ENCODE results near the gene ZNRF1.

DNA sequence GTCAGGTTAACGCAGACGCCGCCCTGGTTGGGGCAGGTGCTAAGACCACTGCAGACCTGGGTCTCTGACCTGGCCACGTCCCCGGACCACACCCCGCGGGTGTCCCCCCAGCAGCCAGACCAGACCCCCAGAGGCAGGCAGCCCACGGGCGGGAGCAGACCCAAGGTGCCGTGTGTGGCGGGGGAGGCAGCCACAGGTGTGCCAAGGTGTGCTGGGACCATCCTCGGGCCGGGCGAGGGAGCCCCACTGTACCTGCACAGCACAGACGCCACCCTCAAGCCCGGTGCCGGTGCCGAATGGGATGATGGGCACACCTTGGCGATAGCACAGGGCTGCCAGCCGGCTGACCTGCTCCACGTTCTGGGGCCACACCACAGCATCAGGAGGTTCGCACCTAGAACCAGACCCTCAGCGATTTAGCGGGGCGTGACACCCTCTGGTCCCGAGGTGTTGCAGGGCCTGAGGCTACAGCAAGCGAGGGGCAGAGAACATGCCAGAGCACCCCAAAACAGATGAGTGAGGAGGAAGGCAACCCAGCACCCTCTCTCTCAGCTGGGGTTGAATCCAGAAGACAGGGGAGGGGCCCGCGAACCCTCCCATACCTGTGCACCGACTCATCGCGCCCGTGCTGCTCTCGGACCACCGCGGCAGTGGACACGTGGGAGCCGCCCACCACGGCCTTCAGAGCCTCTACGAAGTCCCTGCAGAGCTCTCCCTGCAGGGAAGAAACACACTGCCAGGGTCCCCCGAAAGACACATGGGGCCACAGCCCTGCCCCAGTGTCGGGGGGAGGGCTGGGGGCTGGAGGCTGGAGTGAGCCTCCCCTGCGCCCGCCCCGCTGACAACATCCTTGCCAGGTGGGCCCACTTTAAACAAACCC lies 116.4 kb downstream of the ZNRF1 start:
- TF ChIP-seq, protein P1, sequence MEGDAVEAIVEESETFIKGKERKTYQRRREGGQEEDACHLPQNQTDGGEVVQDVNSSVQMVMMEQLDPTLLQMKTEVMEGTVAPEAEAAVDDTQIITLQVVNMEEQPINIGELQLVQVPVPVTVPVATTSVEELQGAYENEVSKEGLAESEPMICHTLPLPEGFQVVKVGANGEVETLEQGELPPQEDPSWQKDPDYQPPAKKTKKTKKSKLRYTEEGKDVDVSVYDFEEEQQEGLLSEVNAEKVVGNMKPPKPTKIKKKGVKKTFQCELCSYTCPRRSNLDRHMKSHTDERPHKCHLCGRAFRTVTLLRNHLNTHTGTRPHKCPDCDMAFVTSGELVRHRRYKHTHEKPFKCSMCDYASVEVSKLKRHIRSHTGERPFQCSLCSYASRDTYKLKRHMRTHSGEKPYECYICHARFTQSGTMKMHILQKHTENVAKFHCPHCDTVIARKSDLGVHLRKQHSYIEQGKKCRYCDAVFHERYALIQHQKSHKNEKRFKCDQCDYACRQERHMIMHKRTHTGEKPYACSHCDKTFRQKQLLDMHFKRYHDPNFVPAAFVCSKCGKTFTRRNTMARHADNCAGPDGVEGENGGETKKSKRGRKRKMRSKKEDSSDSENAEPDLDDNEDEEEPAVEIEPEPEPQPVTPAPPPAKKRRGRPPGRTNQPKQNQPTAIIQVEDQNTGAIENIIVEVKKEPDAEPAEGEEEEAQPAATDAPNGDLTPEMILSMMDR (IDR thresholded peaks at IDR 0.05; ENCODE audit: control extremely low read depth in 1 of 3, insufficient read depth in 1 of 3, low read depth in 1 of 3, low read length in 3 of 3), result no peak
- TF ChIP-seq SIX5 (IDR thresholded peaks at IDR 0.05; ENCODE audit: low read depth, low read length), result no peak
- no peak for TF ChIP-seq CHD2 (IDR thresholded peaks at IDR 0.05; ENCODE audit: low read length)
- TF ChIP-seq POLR2A (IDR thresholded peaks at IDR 0.05; ENCODE audit: control extremely low read depth in 1 of 2, low read depth in 2 of 2, low read length in 2 of 2), result no peak
- TF ChIP-seq, protein P2, sequence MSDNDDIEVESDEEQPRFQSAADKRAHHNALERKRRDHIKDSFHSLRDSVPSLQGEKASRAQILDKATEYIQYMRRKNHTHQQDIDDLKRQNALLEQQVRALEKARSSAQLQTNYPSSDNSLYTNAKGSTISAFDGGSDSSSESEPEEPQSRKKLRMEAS (IDR thresholded peaks at IDR 0.05), result no peak
- no peak for TF ChIP-seq POLR2AphosphoS5 (IDR thresholded peaks at IDR 0.05; ENCODE audit: low read depth, low read length)
- TF ChIP-seq GABPA (IDR thresholded peaks at IDR 0.05; ENCODE audit: borderline replicate concordance, insufficient read depth, low read length), result no peak
- no peak for TF ChIP-seq EZH2 (IDR thresholded peaks at IDR 0.05; ENCODE audit: low read depth, low read length, severe bottlenecking)
- TF ChIP-seq RAD21 (IDR thresholded peaks at IDR 0.05 in 1 of 2, conservative IDR thresholded peaks at IDR 0.05 in 1 of 2; ENCODE audit: low read depth in 2 of 2, low read length in 2 of 2), result no peak
- no peak for TF ChIP-seq SIN3A (conservative IDR thresholded peaks at IDR 0.05 in 1 of 2, IDR thresholded peaks at IDR 0.05 in 1 of 2; ENCODE audit: low read depth in 1 of 2, low read length in 2 of 2)
- TF ChIP-seq EGR1 (IDR thresholded peaks at IDR 0.05; ENCODE audit: borderline replicate concordance, low read depth, low read length), result no peak
- no peak for TF ChIP-seq RFX5 (IDR thresholded peaks at IDR 0.05; ENCODE audit: borderline replicate concordance, low read depth, low read length)
- TF ChIP-seq, protein P3, sequence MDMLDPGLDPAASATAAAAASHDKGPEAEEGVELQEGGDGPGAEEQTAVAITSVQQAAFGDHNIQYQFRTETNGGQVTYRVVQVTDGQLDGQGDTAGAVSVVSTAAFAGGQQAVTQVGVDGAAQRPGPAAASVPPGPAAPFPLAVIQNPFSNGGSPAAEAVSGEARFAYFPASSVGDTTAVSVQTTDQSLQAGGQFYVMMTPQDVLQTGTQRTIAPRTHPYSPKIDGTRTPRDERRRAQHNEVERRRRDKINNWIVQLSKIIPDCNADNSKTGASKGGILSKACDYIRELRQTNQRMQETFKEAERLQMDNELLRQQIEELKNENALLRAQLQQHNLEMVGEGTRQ (IDR thresholded peaks at IDR 0.05; ENCODE audit: low read length), result no peak
- TF ChIP-seq TBP (IDR thresholded peaks at IDR 0.05; ENCODE audit: low read depth, low read length), result no peak

All from H1 (cell line).